Amniotic stem cell (primary cell): ENCODE measurements around the gene MDH1.
"Not testable (repeated sequence)": the region's sequence is repeated elsewhere in the genome, so short reads cannot be mapped to it uniquely, and the experiment has no call there.

Source experiments
- DNase-seq: peaks from one replicate; lab custom pipeline; 2025; lab: John Stamatoyannopoulos, UW

Gene MDH1

GRCh38 chr2:63589148-63589958 lies 590 bp downstream of the MDH1 start:
- no peak for DNase-seq

GRCh38 chr2:63590626-63591408 lies 2.1 kb downstream of the MDH1 start:
- DNase-seq, result no peak

GRCh38 chr2:63591566-63592175 lies 2.9 kb downstream of the MDH1 start:
- no peak for DNase-seq

- no peak for DNase-seq
Measured at GRCh38 chr2:63594660-63595059, 5.9 kb downstream of the MDH1 start.

GRCh38 chr2:63596401-63596883 lies 7.7 kb downstream of the MDH1 start:
- no peak for DNase-seq

- DNase-seq, result no peak
Measured at GRCh38 chr2:63598981-63599380, 10.2 kb downstream of the MDH1 start.

GRCh38 chr2:63600881-63601460 lies 12.2 kb downstream of the MDH1 start:
- no peak for DNase-seq

DNA sequence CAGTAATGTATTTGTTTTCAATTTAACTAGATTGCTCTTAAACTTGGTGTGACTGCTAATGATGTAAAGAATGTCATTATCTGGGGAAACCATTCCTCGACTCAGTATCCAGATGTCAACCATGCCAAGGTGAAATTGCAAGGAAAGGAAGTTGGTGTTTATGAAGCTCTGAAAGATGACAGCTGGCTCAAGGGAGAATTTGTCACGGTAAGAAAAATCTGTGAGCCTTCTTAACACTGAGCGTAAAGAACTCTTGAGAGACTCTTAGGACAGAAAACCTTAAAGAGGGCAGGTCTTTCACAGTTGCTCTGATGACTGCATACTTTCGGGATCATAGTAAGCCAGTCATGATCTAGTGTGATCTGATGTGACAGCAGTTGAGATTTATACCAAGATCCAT lies 15.9 kb downstream of the MDH1 start:
- no peak for DNase-seq

DNA sequence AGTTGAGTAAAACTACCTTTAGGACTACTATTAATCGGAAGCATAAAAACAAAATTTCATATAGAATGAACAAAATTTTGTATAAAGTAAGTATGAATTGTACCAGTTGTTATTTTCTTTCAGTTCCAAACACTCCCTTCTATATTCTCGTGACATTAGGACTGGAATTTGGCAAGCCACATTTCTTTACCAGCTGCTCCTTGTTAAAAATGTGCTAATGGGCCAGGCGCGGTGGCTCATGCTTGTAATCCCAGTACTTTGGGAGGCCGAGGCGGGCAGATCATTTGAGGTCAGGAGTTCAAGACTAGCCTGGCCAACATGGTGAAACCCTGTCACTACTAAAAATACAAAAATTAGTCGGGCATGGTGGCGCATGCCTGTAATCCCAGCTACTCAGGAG lies 20.1 kb downstream of the MDH1 start:
- DNase-seq, result not testable (repeated sequence)

DNA sequence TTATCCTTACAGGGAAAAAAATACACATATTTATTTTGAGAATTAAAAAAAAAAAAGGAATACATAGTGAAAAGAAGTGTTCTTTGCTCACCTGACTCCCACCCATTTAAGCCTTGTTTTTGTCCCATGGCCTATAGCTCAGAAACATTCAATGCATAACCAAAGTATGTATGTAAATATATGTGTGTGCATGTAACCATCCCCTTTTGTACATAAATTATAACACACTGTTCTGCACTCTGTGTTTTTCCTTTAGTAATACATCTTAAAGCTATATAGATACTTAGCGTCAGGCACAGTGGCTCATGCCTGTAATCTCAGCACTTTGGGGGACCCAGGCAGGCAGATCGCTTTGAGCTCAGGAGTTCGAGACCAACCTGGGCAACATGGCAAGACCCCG lies 21.8 kb downstream of the MDH1 start:
- no peak for DNase-seq

- no peak for DNase-seq
Measured at GRCh38 chr2:63613391-63613901, 24.7 kb downstream of the MDH1 start.

DNA sequence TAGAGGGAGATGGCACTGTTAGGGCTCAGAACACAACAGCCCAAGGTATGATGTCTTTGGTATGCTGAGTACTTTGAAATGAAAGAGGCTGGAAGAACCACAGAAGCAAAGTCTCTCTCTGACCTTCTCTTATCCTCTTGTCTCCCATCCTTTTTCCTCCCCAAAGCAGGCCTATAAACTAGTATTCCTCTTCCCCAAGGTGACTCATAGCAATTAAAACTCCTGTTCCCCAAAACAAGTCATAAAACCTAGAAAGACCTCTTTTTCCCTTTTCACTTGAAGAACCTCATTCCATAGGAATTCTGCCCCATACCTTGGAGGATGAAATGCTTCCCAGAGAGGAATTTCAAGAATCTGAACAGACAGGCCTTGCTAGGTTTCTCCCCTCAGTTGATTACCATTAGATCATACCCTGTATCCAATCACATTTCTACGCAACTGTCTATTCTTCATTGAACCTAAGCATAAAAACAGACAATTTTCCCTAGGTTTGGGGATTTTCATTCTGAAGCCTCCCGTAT lies 25.7 kb downstream of the MDH1 start:
- DNase-seq, result no peak

- no peak for DNase-seq
Measured at GRCh38 chr2:63614983-63615945, 26.5 kb downstream of the MDH1 start.

DNA sequence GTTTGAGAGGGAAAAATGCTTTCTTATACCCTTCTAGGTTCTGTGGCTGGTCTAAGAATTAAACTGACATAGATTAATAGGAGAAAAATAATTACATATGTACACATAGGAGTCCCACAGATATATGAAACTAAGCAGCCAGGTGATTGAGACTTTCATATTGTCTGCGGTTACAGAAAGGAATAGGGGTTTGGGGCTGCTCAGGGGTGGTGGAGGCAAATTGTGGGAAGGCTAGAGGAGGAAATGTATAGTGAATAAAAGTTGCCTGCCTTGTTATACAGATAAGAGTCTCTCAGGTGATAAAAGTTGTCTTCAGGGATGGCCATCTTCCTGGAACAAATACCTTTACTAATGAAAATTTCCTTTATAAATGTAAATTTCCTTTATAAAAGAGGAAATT lies 28.6 kb downstream of the MDH1 start:
- DNase-seq, result no peak

GRCh38 chr2:63619328-63619727 lies 30.6 kb downstream of the MDH1 start:
- DNase-seq, result no peak

- no peak for DNase-seq
Measured at GRCh38 chr2:63622751-63623150, 34.0 kb downstream of the MDH1 start.

- DNase-seq, result not testable (repeated sequence)
Measured at GRCh38 chr2:63623763-63624162, 35.0 kb downstream of the MDH1 start.

GRCh38 chr2:63627866-63628265 lies 39.1 kb downstream of the MDH1 start:
- DNase-seq, result no peak

DNA sequence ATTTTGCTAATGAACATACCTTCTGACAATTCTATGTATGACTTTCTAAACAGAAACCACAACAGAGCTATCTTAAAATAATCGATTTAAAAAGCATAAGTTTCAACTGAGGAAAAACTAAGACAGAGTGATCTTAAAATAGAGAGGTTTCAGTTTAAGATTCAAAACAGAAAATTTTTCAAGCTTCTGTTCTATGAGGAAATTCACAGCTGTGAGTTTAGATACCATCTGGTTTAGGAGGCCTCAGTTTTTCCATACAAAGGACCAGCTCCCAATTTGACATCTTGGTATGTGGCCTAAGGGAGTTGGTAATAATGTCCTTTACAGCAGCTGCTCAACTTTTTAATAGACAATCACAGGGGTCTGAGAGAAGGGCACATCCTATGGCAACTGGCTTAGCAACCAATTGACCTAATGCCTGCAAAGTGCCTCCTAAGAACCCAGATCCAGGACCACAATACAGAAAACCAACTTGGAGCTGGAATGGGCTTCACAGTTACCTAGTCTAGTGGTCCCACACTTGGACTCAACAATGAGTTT lies 39.7 kb downstream of the MDH1 start:
- DNase-seq, result no peak

GRCh38 chr2:63631501-63631900 lies 42.7 kb downstream of the MDH1 start:
- no peak for DNase-seq
